ENCODE data around the gene HNRNPLL. TPM values are rescaled to one million over a fixed set of nuclear protein-coding genes. Genes with fewer than 3 reads are reported as not detected.

Gene HNRNPLL
- total and polyA plus RNA-seq, 4 donors: 53.2 to 85.3 (median 59.7) TPM

DNA sequence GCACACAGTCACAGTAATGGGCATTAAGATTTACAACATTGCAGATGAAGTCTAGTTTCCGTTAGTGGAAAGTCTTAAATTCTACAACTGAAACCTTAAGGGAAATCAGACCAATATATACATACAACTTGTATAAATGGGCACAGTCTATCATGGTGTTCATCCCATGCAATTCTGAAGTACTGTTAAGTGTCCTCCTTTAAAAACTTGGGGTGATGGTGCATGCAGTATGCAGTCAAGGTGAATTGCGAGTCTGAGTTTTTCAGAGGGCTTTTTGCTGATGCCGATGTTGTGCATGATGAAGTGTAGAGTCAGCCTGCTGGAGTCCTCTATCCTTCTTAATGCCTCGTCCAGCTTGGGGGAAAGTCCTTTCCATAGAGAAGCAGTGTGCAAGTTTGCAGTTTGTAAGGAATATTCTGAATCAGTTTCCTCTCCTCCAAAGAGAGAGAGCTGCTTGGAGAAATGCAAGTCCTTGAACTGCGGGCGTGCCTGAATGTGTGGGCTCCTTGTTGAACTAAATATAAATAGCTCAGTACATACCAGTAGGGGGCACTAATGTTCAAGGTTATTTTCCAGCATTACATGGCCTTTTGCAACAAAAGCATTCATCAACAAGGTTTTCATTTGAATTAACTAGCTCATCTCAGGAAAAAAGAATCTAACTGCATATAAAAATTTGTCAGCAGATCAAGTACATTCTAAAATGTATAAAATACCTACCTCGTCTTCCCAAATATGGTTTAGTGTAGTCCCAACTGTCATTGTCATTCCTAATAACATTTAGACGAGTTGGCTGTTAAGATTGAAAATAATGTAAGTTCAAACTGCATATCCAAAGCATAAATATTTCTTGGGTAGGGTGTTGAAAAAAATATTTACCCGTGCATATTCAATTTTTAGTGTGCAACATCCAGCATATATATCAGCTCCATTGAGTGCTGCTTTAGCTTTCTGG lies 21.3 kb downstream of the HNRNPLL start:
- H3K27me3 ChIP-seq (ENCODE audit: control insufficient read depth, insufficient read depth, low read length): no peaks in the 10 kb centered on the region
- 96% methylated on average over 2 of the region's 9 CpGs for WGBS (ENCODE audit: insufficient coverage)
- H3K4me3 ChIP-seq (ENCODE audit: low read depth, low read length): no peak overlapping the region
- H3K9me3 ChIP-seq (ENCODE audit: control insufficient read depth, insufficient read depth, low read length): no peaks in the 10 kb centered on the region
- H3K27ac ChIP-seq (ENCODE audit: low read depth, low read length): no peak overlapping the region
- peaks cover 10% of the 10 kb centered on the region for H3K36me3 ChIP-seq (ENCODE audit: control insufficient read depth, insufficient read depth, low read length)
- peak in 5 of 6 donors; percentile 51 to 93 (median 62) for DNase-seq (ENCODE audit: low read depth in 4 of 6, low spot score in 6 of 6)
- H3K4me1 ChIP-seq (ENCODE audit: control insufficient read depth, insufficient read depth, low read length): no peaks in the 10 kb centered on the region

GRCh38 chr2:38580115-38580636 lies 22.6 kb downstream of the HNRNPLL start:
- DNase-seq (ENCODE audit: low read depth in 4 of 6, low spot score in 6 of 6): no peak
- H3K9me3 ChIP-seq (ENCODE audit: control insufficient read depth, insufficient read depth, low read length): no peaks in the 10 kb centered on the region
- H3K36me3 ChIP-seq (ENCODE audit: control insufficient read depth, insufficient read depth, low read length): peaks cover 6% of the 10 kb centered on the region
- H3K27me3 ChIP-seq (ENCODE audit: control insufficient read depth, insufficient read depth, low read length): no peaks in the 10 kb centered on the region
- no CpG with 5 or more reads among the region's 2 CpGs for WGBS (ENCODE audit: insufficient coverage)
- no peaks in the 10 kb centered on the region for H3K4me1 ChIP-seq (ENCODE audit: control insufficient read depth, insufficient read depth, low read length)
- H3K27ac ChIP-seq (ENCODE audit: low read depth, low read length): no peak overlapping the region
- no peak overlapping the region for H3K4me3 ChIP-seq (ENCODE audit: low read depth, low read length)

DNA sequence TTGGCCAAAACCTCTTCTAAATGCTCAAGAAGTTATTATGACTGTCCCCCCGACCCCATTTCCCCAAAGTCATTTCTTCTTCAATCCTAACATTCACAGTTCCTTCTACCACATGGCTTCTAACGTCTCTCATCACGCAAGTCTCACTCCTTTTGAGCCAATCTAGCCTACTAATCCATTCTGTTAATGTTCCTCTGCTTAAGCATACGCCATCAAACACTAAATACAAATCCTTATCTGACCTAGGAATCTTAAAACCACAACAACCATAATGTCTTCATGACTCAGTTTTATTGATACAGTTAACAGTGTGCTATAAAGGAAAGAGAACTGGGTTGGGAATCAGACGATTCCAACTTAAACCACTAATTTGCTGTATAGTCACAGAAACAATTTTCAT lies 23.9 kb downstream of the HNRNPLL start:
- WGBS (ENCODE audit: insufficient coverage): 100% methylated on average over 3 of the region's 5 CpGs
- Histone ChIP-seq H3K9me3 (ENCODE audit: control insufficient read depth, insufficient read depth, low read length) (no peaks in the 10 kb centered on the region), H3K4me3 (ENCODE audit: low read depth, low read length) (no peak overlapping the region), H3K27me3 (ENCODE audit: control insufficient read depth, insufficient read depth, low read length) (no peaks in the 10 kb centered on the region), H3K36me3 (ENCODE audit: control insufficient read depth, insufficient read depth, low read length) (peaks cover 2% of the 10 kb centered on the region), H3K4me1 (ENCODE audit: control insufficient read depth, insufficient read depth, low read length) (no peaks in the 10 kb centered on the region), H3K27ac (ENCODE audit: low read depth, low read length) (no peak overlapping the region)
- DNase-seq (ENCODE audit: low read depth in 4 of 6, low spot score in 6 of 6): no peak

DNA sequence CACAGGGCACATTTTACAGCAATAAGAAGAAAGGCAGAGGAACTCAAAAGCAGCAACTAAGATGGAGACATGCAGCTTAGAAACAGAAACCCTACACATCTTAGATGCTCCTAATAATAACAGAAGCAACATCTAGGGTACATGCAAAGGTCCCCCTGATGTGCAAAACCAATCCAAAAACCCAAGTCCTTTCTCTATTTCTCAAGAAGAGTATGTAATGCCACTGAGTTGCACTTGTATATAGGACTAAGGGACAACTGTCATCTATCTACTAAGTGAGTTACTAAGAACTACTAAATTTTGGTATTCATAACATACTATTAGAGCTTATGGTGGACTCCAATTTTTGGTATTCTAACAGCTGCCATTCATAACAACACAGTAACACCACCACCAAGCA lies 28.4 kb downstream of the HNRNPLL start:
- Histone ChIP-seq H3K27ac (ENCODE audit: low read depth, low read length) (no peak overlapping the region), H3K9me3 (ENCODE audit: control insufficient read depth, insufficient read depth, low read length) (no peaks in the 10 kb centered on the region), H3K36me3 (ENCODE audit: control insufficient read depth, insufficient read depth, low read length) (peaks cover 4% of the 10 kb centered on the region), H3K4me1 (ENCODE audit: control insufficient read depth, insufficient read depth, low read length) (no peaks in the 10 kb centered on the region), H3K27me3 (ENCODE audit: control insufficient read depth, insufficient read depth, low read length) (no peaks in the 10 kb centered on the region), H3K4me3 (ENCODE audit: low read depth, low read length) (no peak overlapping the region)
- no peak for DNase-seq (ENCODE audit: low read depth in 4 of 6, low spot score in 6 of 6)

- WGBS (ENCODE audit: insufficient coverage): 92% methylated on average over 1 of the region's 1 CpG
- no peak for DNase-seq (ENCODE audit: low read depth in 4 of 6, low spot score in 6 of 6)
- Histone ChIP-seq H3K27ac (ENCODE audit: low read depth, low read length) (no peak overlapping the region), H3K36me3 (ENCODE audit: control insufficient read depth, insufficient read depth, low read length) (peaks cover 5% of the 10 kb centered on the region), H3K4me3 (ENCODE audit: low read depth, low read length) (no peak overlapping the region), H3K4me1 (ENCODE audit: control insufficient read depth, insufficient read depth, low read length) (no peaks in the 10 kb centered on the region), H3K27me3 (ENCODE audit: control insufficient read depth, insufficient read depth, low read length) (no peaks in the 10 kb centered on the region), H3K9me3 (ENCODE audit: control insufficient read depth, insufficient read depth, low read length) (no peaks in the 10 kb centered on the region)
Observed at GRCh38 chr2:38572167-38572566, 30.6 kb downstream of the HNRNPLL start.

DNA sequence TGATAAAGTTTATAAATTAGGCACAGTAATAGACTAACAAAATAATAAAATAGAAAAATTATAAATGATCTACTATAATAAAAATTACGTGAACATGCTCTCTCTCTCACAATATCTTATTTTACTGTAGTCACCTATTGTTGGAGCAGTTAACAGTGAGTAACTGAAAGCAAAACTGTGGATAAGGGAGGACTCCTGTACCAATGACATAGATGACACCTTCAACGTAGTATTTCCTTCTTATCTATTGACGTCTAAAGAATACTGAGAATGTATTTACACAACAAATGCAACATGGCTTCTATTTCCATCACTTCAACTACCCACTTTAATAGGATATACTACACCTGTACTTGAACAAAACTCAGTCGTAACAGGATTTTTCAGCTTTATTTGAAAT lies 31.5 kb downstream of the HNRNPLL start:
- Histone ChIP-seq H3K4me1 (ENCODE audit: control insufficient read depth, insufficient read depth, low read length) (no peaks in the 10 kb centered on the region), H3K27ac (ENCODE audit: low read depth, low read length) (no peak overlapping the region), H3K36me3 (ENCODE audit: control insufficient read depth, insufficient read depth, low read length) (peaks cover 10% of the 10 kb centered on the region), H3K4me3 (ENCODE audit: low read depth, low read length) (no peak overlapping the region), H3K9me3 (ENCODE audit: control insufficient read depth, insufficient read depth, low read length) (no peaks in the 10 kb centered on the region), H3K27me3 (ENCODE audit: control insufficient read depth, insufficient read depth, low read length) (no peaks in the 10 kb centered on the region)
- DNase-seq (ENCODE audit: low read depth in 4 of 6, low spot score in 6 of 6): no peak
- WGBS (ENCODE audit: insufficient coverage): 88% methylated on average over 2 of the region's 4 CpGs

GRCh38 chr2:38568724-38569436 lies 33.8 kb downstream of the HNRNPLL start:
- H3K36me3 ChIP-seq (ENCODE audit: control insufficient read depth, insufficient read depth, low read length): peaks cover 16% of the 10 kb centered on the region
- DNase-seq (ENCODE audit: low read depth in 4 of 6, low spot score in 6 of 6): no peak
- no peak overlapping the region for H3K4me3 ChIP-seq (ENCODE audit: low read depth, low read length)
- no peaks in the 10 kb centered on the region for H3K27me3 ChIP-seq (ENCODE audit: control insufficient read depth, insufficient read depth, low read length)
- H3K4me1 ChIP-seq (ENCODE audit: control insufficient read depth, insufficient read depth, low read length): no peaks in the 10 kb centered on the region
- H3K9me3 ChIP-seq (ENCODE audit: control insufficient read depth, insufficient read depth, low read length): no peaks in the 10 kb centered on the region
- WGBS (ENCODE audit: insufficient coverage): no CpG with 5 or more reads among the region's 5 CpGs
- no peak overlapping the region for H3K27ac ChIP-seq (ENCODE audit: low read depth, low read length)

GRCh38 chr2:38565333-38565732 lies 37.4 kb downstream of the HNRNPLL start:
- DNase-seq (ENCODE audit: low read depth in 4 of 6, low spot score in 6 of 6): no peak
- Histone ChIP-seq H3K27me3 (ENCODE audit: control insufficient read depth, insufficient read depth, low read length) (no peaks in the 10 kb centered on the region), H3K9me3 (ENCODE audit: control insufficient read depth, insufficient read depth, low read length) (no peaks in the 10 kb centered on the region), H3K4me3 (ENCODE audit: low read depth, low read length) (no peak overlapping the region), H3K4me1 (ENCODE audit: control insufficient read depth, insufficient read depth, low read length) (no peaks in the 10 kb centered on the region), H3K36me3 (ENCODE audit: control insufficient read depth, insufficient read depth, low read length) (peaks cover 12% of the 10 kb centered on the region), H3K27ac (ENCODE audit: low read depth, low read length) (no peak overlapping the region)
- no CpG with 5 or more reads among the region's 2 CpGs for WGBS (ENCODE audit: insufficient coverage)

GRCh38 chr2:38561691-38562090 lies 41.0 kb downstream of the HNRNPLL start:
- Histone ChIP-seq H3K4me1 (ENCODE audit: control insufficient read depth, insufficient read depth, low read length) (no peaks in the 10 kb centered on the region), H3K27ac (ENCODE audit: low read depth, low read length) (no peak overlapping the region), H3K27me3 (ENCODE audit: control insufficient read depth, insufficient read depth, low read length) (no peaks in the 10 kb centered on the region), H3K4me3 (ENCODE audit: low read depth, low read length) (no peak overlapping the region), H3K36me3 (ENCODE audit: control insufficient read depth, insufficient read depth, low read length) (peaks cover 6% of the 10 kb centered on the region), H3K9me3 (ENCODE audit: control insufficient read depth, insufficient read depth, low read length) (no peaks in the 10 kb centered on the region)
- no peak for DNase-seq (ENCODE audit: low read depth in 4 of 6, low spot score in 6 of 6)
